ENCODE measurements around the gene MYO18A.

The MYO18A gene

DNA sequence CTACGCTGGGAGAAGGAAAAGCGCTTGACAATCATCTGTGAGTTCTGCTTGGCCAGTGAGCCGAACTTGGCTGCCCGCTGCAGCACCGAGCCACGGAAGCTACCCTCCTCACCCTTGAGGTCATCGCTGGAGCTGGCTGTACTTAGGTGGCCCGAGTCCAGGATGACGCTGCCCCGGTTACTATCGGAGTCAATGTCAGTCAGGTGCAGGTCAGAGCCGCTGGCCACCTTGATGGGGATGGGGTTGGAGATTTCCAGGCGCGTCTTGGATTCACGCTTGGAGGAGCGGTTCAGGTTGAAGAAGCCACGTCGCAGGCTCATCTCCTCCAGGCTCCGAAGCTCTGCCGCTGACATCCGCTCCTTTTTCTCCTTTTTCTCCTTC lies 13.7 kb downstream of the MYO18A start:
- DNase-seq = no peak

DNA sequence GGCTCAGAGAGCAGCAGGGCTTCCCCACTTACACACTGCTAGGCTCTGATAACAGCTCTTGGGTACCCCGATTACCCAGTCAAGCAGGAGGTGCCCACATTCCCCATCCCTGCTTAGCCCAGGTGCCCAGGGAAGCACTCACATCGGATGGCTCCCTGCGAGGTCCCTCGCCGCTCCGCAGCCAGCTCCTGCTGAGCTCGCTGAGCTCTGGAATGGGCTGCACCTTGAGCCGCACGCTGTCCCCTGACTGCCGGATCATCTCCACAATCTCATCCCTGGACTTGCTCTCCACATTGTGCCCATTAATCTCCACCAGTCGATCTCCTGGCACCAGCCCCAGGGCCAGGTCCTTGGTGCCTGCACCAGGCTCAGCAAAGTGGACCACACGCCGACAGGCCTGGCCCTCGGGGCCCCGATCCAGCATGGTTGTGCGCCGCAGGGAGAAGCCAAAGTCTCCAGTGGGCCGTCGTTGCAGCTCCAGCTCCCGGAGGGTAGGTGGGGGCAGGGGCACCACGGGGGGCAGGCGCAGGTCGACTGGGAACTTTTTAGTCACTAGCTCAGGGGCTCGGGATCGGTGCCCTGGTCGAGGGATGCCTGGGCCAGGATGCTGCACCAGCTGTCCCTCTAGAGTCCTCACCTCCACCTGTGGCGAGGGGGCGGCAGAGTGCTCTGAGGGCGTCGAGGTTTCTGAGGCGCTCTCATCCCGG lies 14.2 kb downstream of the MYO18A start:
- DNase-seq = no peak

DNA sequence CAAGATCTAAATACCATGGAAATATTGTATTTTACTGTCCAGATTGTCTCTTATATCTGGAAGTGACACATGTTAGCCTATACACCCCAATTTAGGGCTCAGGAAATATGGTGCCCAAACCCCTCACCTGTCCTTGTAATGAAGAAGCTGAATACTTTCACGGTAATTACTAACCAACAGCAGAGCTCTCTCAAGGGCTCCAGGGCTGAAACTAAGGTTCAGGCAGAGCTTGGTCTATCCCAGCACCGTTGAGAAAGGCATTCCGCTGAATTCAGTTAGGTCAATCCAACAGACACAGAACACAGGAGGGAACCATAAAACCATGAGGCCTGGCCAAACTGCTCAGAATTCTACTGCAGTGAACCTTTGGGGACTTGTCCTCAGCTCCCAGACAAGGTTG lies 14.9 kb downstream of the MYO18A start:
- DNase-seq = no peak

DNA sequence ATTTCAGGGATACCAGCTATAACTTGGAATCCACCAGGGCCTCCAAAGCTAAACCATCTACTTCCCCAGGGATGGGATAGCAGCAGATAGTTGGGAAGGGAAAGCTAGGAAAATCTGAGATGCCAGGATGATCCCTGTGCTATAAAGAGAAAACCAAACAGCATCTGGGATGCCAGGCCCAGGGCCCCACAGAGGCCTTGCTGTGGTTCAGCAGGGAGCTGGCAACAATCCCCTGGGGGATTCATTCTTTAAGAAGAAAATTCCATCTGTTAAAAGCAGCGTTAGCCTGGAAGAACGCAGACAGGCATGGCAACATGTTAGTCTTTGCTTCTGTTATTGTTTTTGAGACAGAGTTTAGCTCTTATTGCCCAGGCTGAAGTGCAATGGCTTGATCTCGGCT lies 16.6 kb downstream of the MYO18A start:
- no peak for DNase-seq

DNA sequence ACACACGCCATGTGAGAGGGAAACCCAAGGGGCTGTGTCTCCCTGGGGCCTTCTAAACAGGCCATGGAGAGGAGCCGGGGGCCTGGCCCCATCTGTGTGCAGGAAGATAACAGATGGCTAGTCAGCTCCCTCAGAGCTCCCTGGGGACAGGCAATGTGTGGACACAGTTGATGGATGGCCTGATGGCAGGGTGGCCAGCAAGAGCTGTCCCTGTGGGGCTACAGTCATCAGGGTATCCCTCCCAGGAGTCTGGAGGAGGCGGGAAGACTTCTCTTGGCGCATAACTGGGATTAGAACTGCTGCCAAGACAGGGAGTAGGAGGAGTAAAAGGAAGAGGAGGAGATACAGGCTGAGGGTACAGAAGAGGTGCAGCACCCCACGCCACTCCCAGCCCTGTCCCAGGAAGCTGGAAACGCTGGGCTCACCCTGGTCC lies 17.3 kb downstream of the MYO18A start:
- DNase-seq = no peak

DNA sequence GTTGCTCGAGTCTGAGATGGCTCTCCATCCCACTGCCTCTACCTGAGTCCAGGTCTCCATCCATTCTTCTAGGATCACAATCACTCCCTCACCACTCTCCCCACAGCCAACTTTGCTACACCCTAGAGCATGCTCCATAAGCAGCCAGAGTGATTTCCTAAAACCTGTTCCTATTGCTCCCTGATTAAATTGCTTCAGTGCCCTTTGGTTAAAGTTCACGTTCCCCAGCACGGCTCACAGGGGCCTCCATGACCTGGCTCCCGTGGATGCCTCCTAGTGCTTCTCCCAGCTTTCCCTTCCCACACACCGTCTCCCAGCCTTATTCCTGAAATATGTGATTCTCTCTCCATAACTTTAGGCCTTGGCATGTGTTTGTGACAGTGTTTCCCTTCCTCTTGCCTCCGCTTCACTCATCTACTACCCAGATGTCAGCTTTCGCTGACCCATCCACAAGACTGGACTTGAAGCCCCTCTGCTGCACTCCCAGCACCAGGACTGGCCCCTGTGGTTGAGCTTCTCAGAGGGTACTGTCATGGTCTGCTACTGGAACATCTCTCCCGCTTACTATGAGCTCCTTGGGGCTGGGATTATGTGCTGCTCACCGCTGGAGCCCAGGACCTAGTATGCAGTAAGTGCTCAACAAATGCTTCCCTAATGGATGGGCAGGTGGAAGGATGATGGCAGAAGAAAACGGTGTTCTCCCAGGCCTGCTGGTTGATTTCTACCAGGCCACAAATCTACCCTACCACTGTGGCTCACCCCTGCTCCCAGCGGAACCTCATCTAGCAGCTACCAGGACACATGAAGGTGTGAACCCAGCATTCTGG lies 17.9 kb downstream of the MYO18A start:
- no peak for DNase-seq

DNA sequence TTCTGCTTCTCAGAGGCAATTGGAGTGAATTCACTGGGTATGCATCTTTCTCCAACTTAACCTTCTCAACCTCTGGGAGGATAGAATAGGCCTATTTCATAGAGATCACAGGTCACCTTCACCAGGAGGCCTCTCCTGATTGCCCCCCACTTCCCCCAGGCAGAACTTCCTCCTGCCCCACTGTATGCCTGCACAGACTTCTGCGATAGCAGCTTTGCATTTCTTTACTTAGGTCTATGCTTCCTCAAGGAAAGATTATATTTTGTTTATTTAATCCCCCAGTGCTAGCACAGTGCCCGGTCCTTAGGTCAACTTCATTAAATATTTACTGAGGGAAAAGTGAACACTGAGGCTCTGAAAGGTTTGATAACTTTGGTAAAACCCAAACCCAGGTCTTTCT lies 19.9 kb downstream of the MYO18A start:
- no peak for DNase-seq

DNA sequence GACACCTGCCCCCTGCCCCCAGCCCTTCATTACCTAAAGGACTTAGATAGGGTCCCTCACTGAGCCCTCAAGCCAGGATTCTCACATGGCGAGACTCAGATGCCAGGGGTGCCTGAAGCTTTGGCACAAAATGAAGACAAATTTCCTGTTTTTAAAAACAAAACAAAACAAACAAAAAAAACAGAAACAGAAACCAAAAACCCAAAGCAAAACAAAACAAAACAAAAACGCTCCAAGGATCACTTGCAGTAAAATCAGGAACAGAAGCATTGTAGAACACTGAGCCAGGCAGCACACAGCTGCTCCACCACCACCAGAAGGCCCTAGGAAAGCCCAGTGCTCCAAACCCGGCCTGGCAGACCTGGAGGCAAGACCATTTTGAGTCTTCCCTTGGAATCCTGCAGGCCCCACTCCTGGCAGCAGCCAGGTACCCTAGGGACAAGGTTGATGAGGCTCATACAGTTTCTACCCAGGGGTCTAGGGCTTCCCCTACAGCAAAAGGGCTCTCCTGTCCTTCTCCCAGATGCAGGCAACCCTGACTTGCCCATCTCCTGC lies 20.8 kb downstream of the MYO18A start:
- DNase-seq = no peak

DNA sequence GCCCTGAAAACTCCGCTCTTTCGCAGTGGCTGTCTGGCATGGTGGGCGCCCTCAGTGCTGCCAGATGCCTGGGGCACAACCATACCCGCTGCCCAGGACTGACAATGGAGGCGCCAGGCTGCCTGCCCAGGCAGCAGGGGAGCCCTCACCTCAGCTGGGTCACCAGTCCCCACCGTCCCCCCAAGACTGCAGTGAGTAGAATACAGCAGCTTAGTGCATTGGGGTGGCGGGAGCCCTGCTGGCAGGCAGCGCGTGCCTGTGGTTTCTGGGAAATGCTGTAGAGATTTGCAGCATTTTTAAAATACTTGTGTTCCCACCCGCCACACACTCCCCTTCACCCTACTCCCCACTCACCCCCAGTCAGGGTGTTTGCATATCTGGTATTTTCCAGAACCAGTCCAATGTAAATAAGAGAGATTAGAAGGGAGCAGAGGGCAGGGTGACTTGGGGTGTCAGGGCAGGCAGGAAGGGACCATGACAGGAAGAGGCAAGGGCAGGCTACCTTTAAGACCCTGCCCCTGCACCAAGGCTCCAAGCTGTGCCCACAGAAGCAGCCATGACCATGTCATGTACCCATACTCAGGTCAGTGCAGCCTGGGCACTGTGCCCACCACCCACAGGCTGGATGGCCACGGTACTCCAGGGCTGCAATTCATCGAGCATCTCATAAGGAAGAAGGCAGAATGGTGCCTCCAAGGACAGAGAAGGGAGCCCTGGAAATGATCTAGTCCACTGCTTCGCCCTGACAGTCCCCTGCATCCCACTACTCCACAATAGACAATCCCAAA lies 21.5 kb downstream of the MYO18A start:
- no peak for DNase-seq

DNA sequence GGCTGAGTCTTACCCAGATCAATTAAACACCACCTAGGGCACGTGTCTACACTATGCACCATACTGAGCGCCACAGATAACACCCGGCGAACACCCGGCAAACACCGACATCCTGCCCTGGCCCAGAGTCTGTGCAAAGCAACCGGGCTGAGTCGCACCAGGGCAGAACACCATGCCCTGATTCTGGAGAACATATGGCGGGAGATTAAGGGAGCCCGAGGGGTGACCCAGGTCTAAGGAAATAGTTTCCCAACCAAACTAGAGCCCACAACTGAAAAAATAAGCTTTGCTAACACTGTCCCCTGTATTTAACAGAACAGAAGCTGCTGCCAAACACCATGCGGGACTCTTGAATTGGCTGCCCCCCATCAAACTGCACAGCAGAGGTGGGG lies 22.1 kb downstream of the MYO18A start:
- no peak for DNase-seq

DNA sequence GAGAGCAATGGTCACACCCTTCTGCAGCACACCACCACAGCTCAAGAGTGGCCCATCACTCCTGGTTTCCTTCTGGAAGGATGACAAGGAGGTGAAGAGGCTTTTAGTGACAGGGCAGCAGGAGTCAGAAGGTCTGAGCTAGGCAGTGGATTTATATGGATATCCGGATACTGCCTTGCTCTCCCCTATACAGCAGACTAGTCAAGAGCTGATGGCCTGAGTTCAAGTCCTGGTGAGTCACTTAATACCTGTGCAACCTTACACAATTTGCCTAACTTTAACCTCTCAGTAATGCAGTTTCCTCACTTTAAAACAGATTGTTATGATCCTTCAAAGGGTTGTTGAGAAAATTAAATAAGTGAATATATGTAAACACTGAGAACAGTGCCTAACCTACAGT lies 22.9 kb downstream of the MYO18A start:
- no peak for DNase-seq

DNA sequence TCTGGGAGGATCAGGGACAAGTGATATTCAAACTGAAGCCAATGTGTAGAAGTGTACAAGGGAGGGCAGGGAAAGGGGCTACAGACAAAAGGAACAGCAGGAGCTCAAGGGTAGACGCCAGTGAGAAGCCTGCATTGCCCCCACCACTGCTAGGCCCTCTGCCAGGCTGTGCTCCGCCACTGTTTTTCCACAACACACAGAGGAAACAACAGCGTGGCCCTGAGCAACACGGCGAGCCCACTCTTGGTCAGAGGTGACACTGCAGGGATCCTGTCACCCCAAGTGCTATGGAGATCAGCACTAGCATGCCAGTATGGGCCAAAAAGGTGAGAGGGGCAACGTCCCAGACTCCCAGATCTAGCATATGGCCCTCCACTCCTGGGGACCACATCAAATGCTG lies 23.4 kb downstream of the MYO18A start:
- no peak for DNase-seq

DNA sequence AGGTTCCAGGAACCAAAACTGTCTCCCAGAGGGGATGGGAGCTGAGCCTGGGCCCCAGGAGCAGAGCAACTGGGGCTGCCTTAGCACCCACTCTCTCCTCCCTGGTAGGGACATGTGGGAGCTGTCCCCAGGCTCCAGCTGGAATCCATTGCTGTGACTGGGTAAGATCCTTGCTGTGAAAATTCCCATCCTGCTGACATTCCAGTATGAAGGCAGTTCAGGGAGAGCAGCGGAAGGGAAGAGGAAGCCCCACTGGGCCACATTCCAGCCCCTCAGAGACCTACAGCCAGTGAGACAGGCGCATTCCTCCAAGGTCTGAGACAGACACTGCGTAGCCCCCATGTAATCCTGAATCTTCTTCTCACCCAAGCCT lies 24.2 kb downstream of the MYO18A start:
- no peak for DNase-seq

DNA sequence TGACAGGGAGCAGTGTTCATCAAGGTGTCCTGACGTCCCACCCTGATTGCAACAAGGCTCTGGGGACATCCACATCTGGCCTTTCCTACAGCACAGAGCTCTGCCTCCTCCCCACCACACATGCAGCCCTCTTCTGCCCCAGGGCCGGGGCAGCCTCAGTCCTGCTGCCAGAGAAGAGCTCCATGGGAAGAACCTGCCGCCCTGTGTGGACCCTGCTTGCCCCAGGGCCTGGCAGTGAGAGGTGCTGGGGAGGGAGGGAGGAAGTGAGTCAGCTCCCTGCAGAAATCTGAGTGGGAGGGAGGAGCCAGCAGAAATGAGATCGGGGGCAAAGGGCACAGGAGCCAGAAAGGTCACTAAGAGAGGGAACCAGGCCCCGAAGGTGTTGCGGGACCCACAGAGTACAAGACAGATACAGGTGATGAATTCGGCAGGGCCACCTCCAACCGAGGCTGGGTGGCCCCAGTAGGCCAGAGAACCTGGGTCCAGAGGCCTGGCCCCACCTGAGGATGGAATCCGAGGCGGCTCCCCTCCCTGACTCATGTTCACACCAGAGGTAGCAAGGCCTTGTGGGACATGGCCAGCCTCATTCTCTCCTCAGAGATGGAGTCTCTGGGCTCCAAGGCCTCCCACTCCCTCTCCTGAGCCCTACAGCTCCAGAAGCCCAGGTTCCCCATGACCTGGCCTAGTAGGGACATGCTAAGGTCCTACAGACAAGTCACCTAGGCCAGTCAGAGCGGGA lies 24.8 kb downstream of the MYO18A start:
- DNase-seq = no peak

DNA sequence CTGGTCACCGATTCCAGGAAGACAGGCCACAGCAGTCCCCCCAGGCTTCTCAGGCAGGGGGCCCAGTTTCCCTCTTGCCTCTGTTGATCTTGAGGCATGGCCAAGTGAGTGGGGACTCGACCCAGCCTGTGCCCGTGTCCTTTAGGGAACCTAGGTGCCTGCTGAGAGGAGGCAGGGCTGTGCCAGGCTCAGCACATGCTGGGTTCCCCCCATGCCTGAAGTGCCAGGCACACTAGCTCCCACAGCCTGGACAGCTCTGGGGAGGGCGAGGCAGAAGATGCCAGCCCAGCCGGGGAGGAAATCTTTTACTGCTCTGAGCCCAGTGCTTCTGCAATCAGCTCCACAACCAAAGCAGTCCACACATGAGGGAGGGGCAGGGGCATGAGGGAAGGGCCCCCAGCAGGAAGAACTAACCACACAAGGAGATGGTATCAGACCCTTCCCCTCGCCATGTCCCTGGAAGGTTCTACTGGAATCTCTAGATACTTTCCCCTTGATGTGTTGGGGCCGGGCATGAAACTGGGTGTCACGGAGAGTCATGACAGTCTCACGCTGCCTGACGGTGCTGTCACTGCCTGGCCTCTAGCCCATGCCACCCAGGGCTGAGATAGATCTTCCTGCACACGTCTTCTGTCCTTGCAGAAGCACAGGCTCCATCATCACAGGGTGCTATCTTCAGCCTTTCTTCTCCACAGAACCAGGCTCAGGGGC lies 25.5 kb downstream of the MYO18A start:
- no peak for DNase-seq

DNA sequence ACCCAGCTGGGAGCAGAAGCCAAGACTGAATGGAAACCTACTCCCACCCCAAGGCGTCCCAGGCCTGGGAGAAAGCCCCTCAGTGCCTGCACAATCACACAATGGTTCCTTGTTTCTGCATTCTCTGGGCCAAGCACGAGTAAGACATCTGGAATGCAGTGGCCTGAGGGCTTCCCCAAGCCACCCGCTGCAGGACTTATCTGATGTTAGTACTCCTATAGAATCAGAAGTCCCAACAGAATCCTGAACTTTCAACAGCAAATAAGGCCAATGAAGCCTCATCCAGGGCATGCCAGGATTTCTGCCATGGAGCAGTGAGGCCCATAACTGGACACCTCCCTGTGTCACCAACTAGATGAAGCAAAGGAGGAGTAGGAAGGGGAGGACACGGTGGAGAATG lies 28.6 kb downstream of the MYO18A start:
- DNase-seq = no peak

DNA sequence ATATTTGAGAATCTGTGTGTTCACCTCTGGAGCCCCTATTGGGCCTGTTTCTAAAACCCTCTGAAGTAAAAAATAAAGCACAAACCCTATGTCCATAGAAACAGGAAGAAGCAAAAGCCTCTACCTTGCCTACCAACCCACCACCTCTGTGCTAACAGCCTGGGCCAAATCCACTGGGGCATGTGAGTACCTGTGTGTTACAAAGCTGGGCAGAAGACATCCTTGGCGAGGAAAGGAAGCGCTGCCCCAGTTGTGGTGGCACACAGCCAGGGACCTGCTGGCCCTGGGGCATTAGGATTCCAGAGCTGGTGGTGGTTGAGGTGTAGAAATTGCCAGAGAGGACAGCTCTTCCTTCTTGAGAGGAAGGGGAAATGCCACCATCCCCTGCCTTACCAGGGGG lies 30.0 kb downstream of the MYO18A start:
- DNase-seq = no peak

DNA sequence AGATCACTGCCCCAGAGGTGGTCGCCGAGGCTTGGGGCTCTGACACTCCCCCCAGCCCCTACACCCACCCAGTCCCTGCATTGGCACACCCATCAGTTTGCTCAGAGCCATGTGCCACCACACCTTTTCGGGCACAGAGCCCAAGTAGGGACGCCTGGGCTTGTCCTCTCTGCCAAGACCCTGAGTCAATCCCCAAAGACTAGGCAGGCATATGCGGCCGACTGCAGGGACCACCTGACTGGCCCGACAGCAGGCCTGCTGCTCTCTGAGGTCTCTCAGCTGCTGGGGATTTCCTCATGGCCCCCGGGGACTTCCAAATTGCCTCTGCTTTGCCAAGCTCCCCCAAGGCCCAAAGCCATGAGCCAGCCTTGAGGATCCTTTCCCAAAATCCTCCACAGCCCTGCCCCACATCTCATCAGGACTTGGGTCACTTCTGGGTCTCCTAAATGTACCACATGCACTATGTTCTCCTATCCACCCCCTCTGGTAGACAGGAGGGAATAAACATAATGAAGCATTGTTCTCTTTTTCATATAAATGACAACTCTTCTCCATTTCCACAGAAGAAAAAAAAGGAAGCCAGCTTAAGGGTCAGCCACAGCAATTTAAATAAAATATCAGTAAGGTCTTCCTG lies 30.6 kb downstream of the MYO18A start:
- no peak for DNase-seq

DNA sequence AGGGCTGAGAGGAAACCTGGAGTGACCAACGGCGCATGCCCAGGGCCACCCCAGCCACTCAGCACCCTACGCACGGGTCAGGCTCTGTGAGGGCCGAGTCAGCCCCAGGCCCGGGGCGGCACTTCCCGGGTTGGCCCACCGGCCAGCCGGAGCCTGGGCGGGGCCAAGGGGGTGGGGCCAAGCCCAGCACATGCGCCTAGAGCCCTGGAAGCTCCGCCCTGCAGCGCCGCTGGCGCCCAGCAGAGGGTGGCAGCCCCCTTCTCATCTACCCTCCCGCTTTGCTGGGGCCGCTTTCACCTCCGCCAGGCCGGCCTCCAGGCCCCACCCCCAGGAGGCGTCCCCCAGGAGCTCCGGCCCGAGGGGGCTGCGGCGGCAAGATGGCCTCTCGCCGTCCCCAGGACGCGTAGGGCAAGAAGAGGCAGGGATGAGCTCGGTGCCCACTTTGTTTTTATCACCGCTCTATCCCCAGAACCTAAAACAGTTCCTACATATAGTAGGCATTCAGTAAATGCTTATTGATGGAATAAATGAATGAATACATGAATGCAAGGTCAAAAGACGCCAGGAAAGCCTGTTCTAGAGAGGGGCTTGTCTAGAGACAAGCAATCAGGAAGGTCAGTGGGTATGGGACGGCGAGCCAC lies 31.3 kb downstream of the MYO18A start:
- DNase-seq = peak; percentile 74 to 81

DNA sequence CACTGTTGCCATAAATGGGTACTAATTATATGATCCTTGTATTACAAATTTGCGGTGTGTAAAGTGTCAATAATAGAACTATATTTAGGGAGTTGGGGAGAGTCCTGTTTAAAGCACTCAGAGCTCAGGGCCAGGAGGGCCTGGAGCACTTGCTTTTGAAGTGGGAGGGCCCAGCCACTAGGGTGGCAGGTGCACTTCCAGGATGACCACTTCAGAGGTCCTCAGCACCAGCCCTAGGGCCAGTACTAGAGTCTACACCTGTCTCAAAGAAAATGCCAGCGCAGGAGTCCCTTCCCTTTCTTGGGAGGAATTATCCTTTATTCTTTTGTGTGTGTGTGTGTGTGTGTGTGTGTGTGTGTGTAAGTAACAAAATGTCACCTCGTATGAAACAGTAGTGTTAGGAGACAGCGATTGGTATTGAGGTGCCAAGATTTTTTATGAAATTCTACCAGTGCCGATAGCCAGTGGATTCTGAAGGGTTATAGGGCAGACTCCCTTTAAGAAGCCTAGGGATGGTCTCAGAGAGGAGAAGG lies 31.9 kb downstream of the MYO18A start:
- no peak for DNase-seq

DNA sequence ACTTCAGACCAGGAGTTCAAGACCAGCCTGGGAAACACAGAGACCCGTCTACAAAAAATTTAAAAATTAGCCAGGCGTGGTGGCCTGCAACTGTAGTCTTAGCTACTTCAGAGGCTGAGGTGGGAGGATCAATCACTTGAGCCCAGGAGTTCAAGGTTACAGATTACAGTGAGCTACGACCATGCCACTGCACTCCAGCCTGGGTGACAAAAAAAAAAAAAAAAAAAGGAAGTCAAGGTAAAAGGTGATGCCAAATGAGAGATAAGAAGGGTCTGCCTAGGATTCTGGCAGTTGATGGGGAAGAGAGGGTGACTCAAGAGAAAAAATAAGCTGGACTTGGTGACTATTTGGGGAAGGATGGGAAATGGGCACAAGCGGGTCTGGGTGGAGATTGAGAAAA lies 32.5 kb downstream of the MYO18A start:
- DNase-seq = no peak

Measured in NCI-H1930 (cell line).